Liver (tissue), 3 donors: ENCODE measurements around the gene MICALL1.
"Not testable (repeated sequence)": the region's sequence is repeated elsewhere in the genome, so short reads cannot be mapped to it uniquely, and the experiment has no call there.

ENCODE experiments used
- CTCF ChIP-seq: fragments of 150-350 bp; IDR thresholded peaks from 2 replicates; pipeline ENCODE4 v1.5.1; 2017; ENCODE audit warnings: improper control_type of control experiment, low read depth, low read length; ENCODE audit not compliant: missing input control
- EGR1 ChIP-seq, 2 donors: IDR thresholded peaks; 2 replicates each; pipeline ENCODE4 v1.6.1; 2016 to 2018; ENCODE audit warnings: antibody characterized with exemption in 2 of 2, low read depth in 2 of 2
- FOXA1 ChIP-seq: IDR thresholded peaks from 2 replicates; pipeline ENCODE4 v1.6.1; 2016; ENCODE audit warnings: antibody characterized with exemption
- GABPA ChIP-seq, 2 donors: IDR thresholded peaks in 1 of 2; conservative IDR thresholded peaks in 1 of 2; 2 replicates each; pipeline ENCODE4 v1.6.1; 2016; ENCODE audit warnings: antibody characterized with exemption in 2 of 2, mild to moderate bottlenecking in 1 of 2, moderate library complexity in 1 of 2
- MAX ChIP-seq: IDR thresholded peaks from 2 replicates; pipeline ENCODE4 v1.6.1; 2016; ENCODE audit warnings: antibody characterized with exemption
- TAF1 ChIP-seq: conservative IDR thresholded peaks from 2 replicates; pipeline ENCODE4 v1.6.1; 2016; ENCODE audit warnings: antibody characterized with exemption, mild to moderate bottlenecking
- YY1 ChIP-seq: IDR thresholded peaks from 2 replicates; pipeline ENCODE4 v1.6.1; 2016; ENCODE audit warnings: antibody characterized with exemption, mild to moderate bottlenecking
- donor health status: healthy.
- donor health status: healthy.

- not testable (repeated sequence) for TF ChIP-seq GABPA (IDR thresholded peaks at IDR 0.05 in 1 of 2, conservative IDR thresholded peaks at IDR 0.05 in 1 of 2); MAX; CTCF; FOXA1; TAF1; EGR1 (IDR thresholded peaks at IDR 0.05; ENCODE audit: low read depth in 2 of 2); YY1
Observed at GRCh38 chr22:37944423-37944822, 38.3 kb downstream of the MICALL1 start.
